ENCODE results near the gene GPX2. TPM values are rescaled to one million over a fixed set of nuclear protein-coding genes. Genes with fewer than 3 reads are reported as not detected.

GPX2 gene
- total RNA-seq, 1 donor from 2014 or later: not detected

DNA sequence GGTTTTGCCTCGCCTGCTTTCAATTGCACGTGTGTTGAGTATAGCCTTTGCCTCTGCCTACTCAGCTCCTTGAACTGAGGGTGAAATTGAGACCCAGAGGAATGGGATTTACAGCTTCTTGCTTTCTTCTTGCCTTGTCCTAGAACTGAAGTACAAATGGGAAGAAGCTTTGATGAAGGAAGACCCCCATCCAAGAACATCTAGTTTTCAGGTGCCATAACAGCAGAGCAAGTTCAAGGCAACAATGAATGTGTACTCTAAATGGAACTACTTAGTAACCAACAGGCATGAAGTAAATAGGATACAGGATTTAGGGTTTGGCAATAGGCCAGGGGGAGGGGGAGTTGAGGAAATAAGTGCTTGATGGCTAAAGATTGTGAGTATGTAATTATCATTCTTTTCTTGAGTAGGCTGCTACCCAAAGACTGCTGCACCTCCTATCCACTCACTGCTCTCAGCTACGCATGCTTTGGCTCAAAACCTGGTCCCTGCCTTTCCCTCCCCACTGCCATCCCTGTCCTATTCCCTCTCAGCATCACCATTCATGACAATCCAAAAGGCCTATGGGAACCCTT lies 2.1 kb downstream of the GPX2 start:
- DNase-seq (ENCODE audit: low read depth, low spot score): no peak

DNA sequence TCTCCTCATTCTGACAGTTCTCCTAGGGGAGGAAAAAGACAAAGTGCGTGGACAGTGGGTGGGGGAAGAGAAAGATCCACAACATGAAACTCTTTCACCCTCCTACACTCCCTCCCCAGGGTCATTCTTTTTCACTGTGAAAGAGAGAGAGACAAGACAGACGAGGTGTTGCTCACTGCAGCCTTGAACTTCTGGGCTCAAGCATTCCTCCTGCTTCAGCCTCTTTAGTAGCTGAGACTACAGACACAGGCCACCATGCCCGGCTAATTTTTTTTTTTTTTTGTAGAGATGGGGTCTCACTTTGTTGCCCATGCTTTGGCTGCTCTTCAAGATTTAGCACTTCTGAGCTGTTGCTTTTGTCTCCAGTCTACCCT lies 2.7 kb downstream of the GPX2 start:
- DNase-seq (ENCODE audit: low read depth, low spot score): no peak

DNA sequence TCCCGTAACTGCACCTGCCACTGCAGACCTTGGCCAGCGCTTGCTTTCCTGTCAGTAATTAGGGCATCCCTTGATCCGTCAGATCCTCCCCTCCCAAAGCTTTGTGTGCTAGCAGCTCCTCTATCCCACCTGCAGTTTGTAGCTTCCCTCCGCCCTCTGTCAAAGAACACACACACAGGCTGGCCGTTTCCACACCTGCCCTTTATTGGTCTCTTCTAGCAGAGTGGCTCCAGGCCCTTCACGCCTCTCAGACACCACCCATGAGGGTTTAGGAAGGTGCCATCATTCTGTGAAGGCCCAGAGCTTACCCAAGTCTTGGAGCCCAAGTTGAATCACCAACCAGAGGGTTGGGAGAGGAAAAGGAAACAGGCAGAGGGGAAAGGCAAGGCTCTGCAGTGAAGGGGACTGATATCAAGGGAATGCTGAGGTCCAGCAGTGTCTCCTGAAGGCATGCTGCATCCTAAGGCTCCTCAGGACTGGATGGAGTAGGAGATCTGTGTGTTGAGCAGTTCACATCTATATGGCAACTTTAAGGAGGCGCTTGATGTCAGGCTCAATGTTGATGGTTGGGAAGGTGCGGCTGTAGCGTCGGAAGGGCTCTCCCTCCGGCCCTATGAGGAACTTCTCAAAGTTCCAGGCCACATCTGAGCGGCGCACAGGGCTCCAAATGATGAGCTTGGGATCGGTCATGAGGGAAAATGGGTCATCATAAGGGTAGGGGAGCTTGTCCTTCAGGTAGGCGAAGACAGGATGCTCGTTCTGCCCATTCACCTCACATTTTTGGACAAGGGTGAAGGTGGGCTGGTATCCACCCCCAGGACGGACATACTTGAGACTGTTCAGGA lies 3.4 kb downstream of the GPX2 start:
- DNase-seq (ENCODE audit: low read depth, low spot score): no peak

DNA sequence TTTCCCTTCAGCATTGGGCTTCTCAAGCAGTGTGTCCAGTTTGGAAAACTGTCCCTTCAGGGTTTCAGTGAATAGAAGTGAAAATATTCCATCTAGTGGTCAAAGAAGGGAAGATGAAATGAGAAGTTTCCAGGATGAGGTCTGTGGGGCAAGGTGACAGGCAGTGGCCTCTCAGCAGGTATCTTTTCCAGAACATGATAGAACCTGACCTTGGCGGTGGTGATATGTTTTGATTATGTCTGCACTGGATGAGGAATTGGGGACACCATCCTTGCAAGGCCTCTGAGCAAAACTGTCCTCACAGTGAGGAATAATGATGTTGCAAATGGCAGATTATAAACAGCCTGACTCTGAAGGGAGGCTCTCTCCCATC lies 4.7 kb downstream of the GPX2 start:
- DNase-seq (ENCODE audit: low read depth, low spot score): no peak

DNA sequence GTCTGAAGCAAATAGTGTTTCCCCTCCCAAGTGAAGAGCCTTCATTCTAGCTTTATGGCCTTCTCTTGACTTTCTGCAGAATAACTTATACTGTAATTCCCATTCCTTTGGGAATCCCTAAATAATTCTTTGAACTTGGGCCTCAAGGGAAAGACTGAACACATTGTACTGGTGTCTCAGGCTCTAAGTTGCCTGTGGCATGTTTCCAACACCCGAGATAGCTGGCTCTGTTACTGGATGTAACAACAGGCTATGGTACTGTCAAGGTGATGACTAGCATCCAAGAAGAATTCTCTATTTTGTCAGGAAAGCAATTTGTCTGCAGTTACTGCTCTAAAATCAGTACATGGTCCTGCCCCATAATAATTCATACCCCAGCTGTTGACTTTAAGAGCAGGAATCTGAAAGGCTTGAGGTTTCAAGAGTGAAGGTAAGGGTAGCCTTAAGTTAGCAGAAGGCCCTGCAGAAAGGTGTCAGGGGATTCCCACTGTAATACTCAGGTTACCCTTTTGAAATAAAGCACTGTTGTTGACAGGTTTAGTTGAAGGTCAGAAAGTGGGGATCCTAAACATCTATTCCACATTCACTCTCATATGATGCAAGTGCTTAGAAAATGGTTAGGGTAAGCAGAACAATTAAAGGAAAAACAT lies 5.2 kb downstream of the GPX2 start:
- no peak for DNase-seq (ENCODE audit: low read depth, low spot score)

DNA sequence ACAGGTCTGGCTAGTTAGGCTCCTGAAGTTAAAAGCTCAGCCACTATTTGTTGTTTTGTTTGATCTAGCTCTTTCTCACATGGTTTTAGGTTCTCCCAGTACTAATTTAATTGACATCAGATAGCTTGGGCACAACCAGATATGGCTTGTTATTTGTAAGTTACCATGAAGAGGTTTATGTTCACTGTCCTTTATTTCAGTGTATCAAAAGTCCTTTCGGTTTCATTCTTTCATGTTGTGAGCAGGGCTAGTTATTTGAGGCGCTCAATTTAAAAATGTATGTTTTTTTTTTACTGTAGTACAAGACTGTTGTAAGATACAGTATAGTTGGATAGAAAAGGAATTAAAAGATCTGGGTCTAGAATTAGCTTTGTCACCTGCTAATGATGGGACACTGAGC lies 7.0 kb downstream of the GPX2 start:
- no peak for DNase-seq (ENCODE audit: low read depth, low spot score)

DNA sequence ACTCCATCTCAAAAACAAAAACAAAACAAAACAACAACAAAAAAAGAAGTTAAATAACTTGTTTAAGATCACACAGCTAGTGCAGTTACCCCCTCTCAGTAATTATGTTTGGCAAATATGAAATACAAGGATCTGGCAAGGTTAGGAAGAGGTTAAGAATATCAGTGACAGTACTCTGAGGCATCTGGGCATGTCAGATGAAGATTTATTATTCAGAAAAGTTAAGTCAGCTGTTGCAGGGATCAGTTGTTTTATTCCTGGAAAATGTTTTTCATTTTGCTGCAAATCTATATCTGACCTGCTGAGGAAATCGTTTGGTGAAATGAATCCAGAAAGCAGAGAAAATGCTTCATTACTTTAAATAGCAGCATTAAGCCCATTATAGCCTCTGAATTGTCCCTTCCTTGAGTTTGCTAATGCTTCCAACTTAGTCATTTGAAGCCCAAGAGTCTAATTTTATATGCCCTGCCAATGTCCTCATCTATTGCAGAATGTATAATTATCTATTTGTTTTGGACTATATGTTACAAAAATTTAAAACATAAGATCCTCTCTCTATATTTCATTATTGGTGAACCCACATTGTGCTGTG lies 8.1 kb downstream of the GPX2 start:
- DNase-seq (ENCODE audit: low read depth, low spot score): no peak

DNA sequence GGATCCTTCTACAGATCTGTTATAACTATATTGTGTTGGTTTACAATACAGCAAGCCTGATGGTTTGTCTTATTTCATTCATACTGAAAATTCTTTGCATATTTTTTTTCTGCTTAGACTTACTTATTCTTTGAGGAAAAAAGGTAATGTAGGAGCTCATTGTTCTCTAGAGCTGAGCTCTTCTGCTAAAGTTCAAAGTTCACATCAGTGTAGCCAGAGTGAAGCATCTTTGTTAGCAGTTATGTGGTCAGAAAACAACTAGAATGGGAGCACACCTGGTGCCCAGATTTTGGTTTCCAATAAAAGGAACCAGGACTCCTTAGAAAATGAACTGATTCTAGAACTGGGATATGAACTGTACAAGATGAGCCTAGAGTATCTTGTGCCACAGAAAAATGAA lies 10.3 kb downstream of the GPX2 start:
- no peak for DNase-seq (ENCODE audit: low read depth, low spot score)

DNA sequence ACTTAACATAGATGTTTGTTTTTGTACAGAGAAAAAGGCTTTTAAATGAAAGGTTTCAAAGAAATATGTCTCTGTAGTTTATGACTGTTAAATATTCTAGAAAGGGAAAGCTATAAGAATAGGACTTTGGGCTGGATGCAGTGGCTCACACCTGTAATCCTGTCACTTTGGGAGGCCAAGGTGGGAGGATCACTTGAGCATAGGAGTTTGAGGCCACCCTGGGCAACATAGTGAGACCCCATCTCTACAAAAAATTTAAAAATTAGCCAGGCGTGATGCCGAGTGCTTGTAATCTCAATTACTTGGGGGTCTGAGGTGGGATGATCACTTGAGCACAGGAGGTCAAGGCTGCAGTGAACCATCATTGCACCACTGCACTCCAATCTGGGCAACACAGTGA lies 11.4 kb downstream of the GPX2 start:
- DNase-seq (ENCODE audit: low read depth, low spot score): no peak

DNA sequence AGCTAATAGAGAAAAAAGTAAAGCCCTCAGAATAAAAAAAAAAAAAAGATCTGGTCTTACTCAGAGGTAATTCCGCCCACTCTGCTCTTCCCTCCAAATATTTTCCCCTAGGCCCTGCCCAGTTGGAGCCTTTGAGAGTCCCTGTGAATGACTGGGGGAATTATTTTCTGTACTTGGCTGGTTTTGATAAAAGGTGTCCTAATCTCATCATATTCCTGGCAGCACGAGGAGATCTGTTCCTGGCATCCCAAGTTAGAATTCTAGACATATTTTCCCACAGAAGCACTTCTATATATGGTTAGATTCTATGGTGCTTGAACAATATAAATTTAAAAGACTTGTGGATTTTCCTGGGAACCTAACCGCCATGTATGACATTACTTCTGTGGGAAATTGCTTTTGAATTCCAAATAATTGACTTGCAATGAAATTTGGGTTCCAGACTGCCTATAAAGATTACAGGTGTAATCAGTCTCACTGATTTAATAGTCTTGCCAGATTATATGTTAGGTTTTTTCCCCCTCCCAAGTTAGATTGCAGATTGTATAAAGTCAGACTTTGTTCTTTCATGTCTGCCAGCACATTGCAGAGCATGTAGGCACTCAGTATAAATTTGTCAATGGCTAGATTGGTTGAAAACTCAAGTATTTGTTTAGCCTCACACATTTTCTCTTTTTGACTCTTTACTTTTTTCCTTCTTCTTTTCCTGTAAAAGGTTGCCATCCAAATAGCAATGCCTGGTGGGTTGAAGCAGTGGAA lies 12.3 kb downstream of the GPX2 start:
- no peak for DNase-seq (ENCODE audit: low read depth, low spot score)

DNA sequence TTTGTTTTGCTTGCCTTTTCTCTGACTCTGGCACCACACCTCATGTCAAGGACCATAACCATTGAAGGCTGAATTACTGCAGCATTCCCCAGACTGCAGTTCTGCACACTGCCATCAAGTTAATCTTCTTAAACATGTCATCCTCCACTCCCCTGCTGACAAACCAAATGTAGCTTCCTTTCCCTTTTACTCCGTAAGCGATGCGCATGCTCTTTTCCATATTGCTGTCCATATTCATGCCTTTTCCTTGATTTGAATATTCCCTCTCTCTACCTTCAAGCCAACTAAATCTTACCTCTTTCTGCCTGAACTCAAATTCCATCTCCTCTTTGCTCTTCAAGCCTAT lies 13.6 kb downstream of the GPX2 start:
- DNase-seq (ENCODE audit: low read depth, low spot score): no peak

DNA sequence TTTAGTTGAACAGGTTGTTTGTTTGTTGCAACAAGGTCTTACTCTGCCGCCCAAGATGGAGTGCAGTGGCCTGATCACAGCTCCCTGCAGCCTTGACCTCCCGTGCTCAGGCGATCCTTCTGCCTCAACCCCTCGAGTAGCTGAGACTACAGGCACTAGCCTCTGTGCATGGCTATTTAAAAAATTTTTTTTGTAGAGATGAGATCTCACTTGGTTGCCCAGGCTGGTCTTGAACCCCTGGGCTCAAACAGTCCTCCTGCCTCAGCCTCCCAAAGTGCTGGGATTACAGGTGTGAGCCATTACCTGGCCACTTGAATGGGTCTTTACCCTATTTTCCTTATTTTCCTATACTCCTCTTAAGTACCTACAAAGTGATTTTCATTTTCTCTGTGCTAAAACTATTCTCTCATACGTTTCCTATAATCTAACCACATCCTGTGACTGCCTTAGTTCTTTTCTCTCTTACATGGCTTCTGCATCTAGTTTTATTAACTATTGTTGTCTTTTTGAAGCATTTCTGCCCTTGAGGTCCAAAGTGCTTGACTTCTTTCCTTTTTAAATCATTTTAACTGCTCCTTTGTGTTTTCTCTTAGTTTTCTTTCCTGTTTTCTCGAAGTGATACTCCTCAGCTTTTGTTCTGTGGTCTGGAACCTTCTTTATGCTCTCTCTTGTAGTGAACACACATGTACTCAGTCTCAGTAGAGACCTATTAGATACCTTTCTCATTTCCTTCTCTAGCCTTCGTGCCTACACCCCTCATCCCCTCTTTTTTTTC lies 14.1 kb downstream of the GPX2 start:
- no peak for DNase-seq (ENCODE audit: low read depth, low spot score)

DNA sequence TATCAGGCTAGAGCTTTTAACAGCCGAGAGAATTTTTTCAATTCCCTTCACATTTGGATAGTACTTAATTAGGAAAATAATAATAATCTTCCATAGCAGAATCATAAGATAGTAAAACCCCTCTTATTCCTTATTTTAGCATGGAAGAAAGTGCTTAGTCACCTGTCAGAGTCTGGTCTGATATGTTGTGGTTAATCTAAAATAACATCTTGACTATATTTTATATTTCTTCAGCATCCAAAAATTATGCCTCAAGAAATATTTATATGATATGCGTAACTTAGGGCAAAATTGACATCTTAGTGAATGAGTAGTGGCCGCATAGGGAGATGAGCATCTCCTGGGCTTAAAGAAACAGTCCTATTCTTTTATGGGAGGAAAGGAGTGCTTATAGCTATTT lies 15.5 kb downstream of the GPX2 start:
- DNase-seq (ENCODE audit: low read depth, low spot score): no peak

DNA sequence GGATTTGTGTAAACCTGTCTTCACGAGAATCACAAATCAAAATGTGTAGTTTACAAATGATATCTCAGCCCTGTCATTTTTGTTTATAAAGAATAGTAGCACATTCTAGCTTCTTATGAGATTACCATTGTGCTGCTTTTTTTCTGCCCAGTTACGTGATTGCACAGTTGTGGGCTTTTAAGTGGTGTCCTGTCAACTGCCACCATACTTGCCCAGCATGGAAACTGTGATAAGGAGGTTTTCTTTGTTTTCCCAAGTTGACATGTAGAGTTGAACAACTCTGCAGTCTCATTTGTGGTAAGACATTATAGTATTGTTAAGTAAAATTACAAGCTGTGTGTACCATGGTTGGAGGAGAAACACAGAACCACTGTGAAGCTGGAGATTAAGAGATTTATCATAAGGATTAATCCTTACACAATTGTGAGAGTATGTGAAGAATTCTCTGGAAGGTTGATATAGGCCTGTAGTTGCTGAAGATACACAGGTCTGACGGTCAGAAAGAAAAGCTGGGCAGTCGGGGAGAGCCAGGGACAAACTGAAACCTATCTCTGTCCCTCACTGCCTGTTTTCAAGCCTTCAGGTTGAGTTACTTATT lies 16.0 kb downstream of the GPX2 start:
- DNase-seq (ENCODE audit: low read depth, low spot score): no peak

DNA sequence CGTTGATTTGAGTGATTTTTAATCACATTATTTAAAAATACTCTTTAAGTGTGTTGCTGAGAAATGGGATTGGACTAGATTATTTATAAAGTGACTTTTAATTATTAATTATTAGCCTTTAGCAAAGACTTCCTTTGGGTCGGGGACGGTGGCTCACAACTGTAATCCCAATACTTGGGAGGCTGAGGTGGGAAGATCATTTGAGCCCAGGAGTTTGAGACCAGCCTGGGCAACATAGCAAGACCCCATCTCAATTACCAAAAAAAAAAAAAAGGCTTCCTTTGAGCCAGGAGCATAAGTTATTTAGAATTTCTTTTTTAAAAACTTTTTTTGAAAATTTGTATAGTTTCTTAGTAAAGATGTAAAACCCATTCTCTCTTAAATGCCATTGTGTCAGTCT lies 19.5 kb downstream of the GPX2 start:
- DNase-seq (ENCODE audit: low read depth, low spot score): no peak

DNA sequence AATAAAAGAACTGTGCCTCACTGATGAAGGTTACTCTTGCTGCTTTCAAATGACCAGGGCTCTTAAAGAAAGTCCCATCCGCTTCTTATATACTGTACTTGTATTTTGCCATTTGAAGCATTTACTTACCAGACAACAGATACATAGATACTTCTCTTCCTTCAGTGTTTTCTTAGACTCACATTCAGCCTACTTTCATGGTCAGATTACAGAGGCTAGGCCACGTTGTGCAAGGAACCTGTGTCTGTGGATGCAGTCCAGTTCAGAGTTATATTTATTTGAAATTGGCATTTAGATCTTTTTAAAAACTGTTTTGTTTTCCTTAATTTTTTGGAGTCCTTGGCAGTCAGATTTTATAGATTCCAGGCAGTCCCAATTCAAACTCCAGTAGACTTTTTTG lies 22.1 kb downstream of the GPX2 start:
- DNase-seq (ENCODE audit: low read depth, low spot score): no peak

DNA sequence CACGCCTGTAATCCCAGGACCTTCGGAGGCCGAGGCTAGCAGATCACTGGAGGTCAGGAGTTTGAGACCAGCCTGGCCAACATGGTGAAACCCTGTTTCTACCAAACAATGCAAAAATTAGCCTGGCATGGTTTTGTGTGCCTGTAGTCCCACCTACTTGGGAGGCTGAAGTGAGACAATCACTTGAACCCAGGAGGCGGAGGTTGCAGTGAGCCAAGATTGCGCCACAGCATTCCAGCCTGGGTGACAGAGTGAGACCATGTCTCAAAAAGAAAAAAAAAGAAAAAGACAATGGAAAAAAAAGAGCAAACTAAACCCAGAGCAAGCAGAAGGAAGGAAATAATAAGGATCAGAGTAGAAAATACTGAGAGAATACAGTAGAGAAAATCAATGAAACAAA lies 22.9 kb downstream of the GPX2 start:
- no peak for DNase-seq (ENCODE audit: low read depth, low spot score)

DNA sequence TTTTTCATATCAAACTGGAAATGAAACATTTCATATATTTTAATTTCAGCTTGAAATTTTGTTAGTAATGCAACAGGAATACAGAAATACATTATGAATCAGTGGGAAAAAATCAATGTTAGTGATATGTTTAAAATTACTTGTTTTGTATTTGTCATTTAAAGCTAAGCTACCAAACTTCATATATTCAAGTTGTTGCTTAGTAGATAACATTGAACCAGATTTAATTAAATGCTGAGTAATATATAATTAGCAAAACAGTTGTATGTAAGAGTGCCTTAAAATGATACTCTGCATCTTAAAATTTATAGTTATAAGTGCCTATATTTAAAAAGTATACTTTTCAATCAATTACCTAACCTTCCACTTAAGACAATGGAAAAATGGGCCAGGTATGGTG lies 23.3 kb downstream of the GPX2 start:
- DNase-seq (ENCODE audit: low read depth, low spot score): no peak

DNA sequence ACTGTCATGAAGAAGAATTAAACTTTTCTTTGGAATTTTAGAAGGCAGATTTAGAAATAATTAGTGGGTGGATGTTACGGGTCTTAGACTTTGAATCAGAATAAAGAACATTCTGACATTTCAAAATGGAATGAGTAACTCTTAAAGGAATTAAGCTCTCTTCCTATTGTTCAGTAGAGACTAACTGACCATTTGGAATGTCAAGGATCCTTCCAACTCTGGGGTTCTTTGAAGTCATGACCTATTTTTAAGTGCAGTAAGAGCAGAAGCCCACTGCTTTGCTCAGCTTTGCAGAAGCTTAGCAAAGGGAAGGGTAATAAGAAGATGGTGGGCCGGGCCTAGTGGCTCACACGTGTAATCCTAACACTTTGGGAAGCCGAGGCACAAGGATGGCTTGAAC lies 24.3 kb downstream of the GPX2 start:
- no peak for DNase-seq (ENCODE audit: low read depth, low spot score)

DNA sequence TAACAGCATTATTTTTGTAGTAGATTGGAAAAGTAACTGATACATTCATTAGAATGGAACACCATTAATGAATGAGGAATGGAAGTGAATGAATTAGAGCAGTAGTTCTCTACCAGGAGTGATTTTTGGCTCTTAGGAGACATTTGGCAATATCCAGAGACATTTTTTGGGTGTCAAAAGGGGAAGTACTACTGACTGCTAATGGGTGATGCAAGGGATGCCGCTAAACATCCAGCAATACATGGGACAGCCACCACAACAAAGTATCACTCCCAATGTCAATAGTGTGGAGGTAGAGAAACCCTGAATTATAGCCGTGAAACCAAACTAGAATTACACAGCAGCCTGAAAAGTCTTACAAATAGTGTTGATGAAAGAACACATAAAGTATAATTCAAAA lies 26.7 kb downstream of the GPX2 start:
- no peak for DNase-seq (ENCODE audit: low read depth, low spot score)

DNA sequence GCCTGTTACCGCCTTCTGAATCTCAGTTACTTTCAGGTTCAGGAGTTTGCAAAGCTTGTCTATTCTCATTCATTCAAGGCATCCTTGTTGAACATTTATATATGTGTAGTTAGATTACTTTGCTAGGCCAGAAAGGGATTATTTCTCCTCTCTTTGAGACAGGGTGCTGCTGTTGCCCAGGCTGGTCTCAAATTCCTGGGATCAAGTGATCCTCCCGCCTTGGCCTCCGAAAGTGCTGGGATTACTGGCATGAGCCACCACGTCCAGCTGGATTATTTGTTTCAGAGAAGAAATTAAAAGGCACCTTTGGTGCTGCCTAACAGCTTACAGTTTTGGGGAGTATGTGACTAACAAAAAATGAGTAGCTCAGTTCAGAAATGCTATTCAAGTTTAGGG lies 27.5 kb downstream of the GPX2 start:
- no peak for DNase-seq (ENCODE audit: low read depth, low spot score)

All from pulmonary artery endothelial cell (primary cell).